HG03025 (cell line): ENCODE data around the gene TLX1.

Source experiments
- ATAC-seq: cut with Tn5 transposase; IDR thresholded peaks from one replicate; pipeline ENCODE4 v1.9.1; 2021; ENCODE audit warnings: mild to moderate bottlenecking, moderate library complexity; ENCODE audit not compliant: unreplicated experiment, low FRiP score

The TLX1 gene

GRCh38 chr10:101111547-101111946, 19.6 kb upstream of the TLX1 start:
- ATAC-seq, result no peak

GRCh38 chr10:101112799-101113594, 18.1 kb upstream of the TLX1 start:
- ATAC-seq, result no peak

- no peak for ATAC-seq
These were observed 17.2 kb upstream of the TLX1 start for GRCh38 chr10:101113890-101114403.

GRCh38 chr10:101114646-101115045, 16.5 kb upstream of the TLX1 start:
- no peak for ATAC-seq

- no peak for ATAC-seq
These were observed 14.3 kb upstream of the TLX1 start for GRCh38 chr10:101116754-101117153.

- no peak for ATAC-seq
These were observed 13.1 kb upstream of the TLX1 start for GRCh38 chr10:101118031-101118430.

GRCh38 chr10:101120520-101120883, 10.6 kb upstream of the TLX1 start:
- no peak for ATAC-seq

GRCh38 chr10:101120884-101121653, 10.0 kb upstream of the TLX1 start:
- no peak for ATAC-seq

GRCh38 chr10:101121654-101122031, 9.5 kb upstream of the TLX1 start:
- no peak for ATAC-seq

GRCh38 chr10:101122270-101123084, 8.6 kb upstream of the TLX1 start:
- ATAC-seq, result no peak

- ATAC-seq, result no peak
These were observed 7.8 kb upstream of the TLX1 start for GRCh38 chr10:101123085-101123814.

- no peak for ATAC-seq
These were observed 7.1 kb upstream of the TLX1 start for GRCh38 chr10:101123815-101124617.

- no peak for ATAC-seq
These were observed 6.2 kb upstream of the TLX1 start for GRCh38 chr10:101124933-101125332.

GRCh38 chr10:101126684-101127628, 4.1 kb upstream of the TLX1 start:
- ATAC-seq, result no peak

GRCh38 chr10:101130141-101130540, 959 bp upstream of the TLX1 start:
- no peak for ATAC-seq

- ATAC-seq, result no peak
These were observed 999 bp downstream of the TLX1 start for GRCh38 chr10:101131962-101132635.

GRCh38 chr10:101132636-101133473, 1.8 kb downstream of the TLX1 start:
- ATAC-seq, result no peak
